K562 (cell line): ENCODE measurements around the gene DDT.

Experiments
- RBBP5 ChIP-seq: fragments of 200-600 bp; sonication (generic); IDR thresholded peaks from 2 replicates; pipeline ENCODE4 v1.6.1; 2012; ENCODE audit warnings: borderline replicate concordance, mild to moderate bottlenecking, low read length, control low read depth, inconsistent platforms; ENCODE audit not compliant: insufficient read depth, poor library complexity, severe bottlenecking
- U2AF2 ChIP-seq: fragments of 200-400 bp; formaldehyde crosslinking; optimal IDR thresholded peaks from 2 replicates; pipeline ENCODE3; 2017; ENCODE audit warnings: low read depth, mild to moderate bottlenecking, low read length

DNA sequence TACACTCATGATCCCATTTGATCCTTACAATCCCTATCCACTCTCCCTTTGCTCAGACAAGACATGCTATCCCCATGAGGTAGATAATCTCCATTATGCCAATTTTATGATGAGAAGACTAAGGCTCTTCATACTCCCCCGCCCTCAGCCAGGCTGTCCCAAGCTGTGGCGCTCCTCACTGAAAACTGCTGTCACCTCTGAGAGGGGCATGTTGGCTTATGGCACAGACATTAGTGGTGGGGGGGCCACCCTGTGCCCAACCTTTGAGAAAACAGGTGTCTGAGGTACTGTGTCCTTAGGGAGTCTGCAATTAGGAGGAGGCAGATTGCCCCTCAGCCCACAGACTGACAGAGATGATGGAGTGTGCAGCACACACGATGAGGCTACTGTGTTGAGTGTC lies 5.2 kb downstream of the DDT start:
- TF ChIP-seq U2AF2 (no peak), RBBP5 (no peak)
